DND-41 (cell line): ENCODE measurements around the gene OLA1.

Experiments used
- ATAC-seq: fragments of 200-7000 bp; cut with Tn5 transposase; 3 replicates; pipeline ENCODE4 v1.9.1; 2021; ENCODE audit warnings: low read depth; ENCODE audit not compliant: insufficient read depth
- DNase-seq: peaks from one replicate; pipeline ENCODE4 v3.0.0-alpha.2; 2020
- H2AFZ ChIP-seq: 2 replicates; pipeline ENCODE4 v1.6.0; 2012; ENCODE audit warnings: low read depth, low read length
- H3K27ac ChIP-seq: 2 replicates; pipeline ENCODE4 v1.5.1; 2012; ENCODE audit warnings: low read length, inconsistent platforms
- H3K27me3 ChIP-seq: fragments of 200-600 bp; sonication (generic); 2 replicates; pipeline ENCODE4 v1.6.0; 2012; ENCODE audit warnings: low read length, mild to moderate bottlenecking, inconsistent platforms; ENCODE audit not compliant: insufficient read depth, poor library complexity
- H3K36me3 ChIP-seq: 2 replicates; pipeline ENCODE4 v1.5.1; 2012; ENCODE audit warnings: low read length, inconsistent platforms; ENCODE audit not compliant: insufficient read depth
- H3K4me1 ChIP-seq: 2 replicates; pipeline ENCODE4 v1.5.1; 2012; ENCODE audit warnings: mild to moderate bottlenecking, low read length; ENCODE audit not compliant: insufficient read depth
- H3K4me2 ChIP-seq: 2 replicates; pipeline ENCODE4 v1.6.0; 2012; ENCODE audit warnings: mild to moderate bottlenecking, moderate library complexity, low read length, inconsistent platforms; ENCODE audit not compliant: insufficient read depth
- H3K4me3 ChIP-seq, 2 experiments: fragments of 200-600 bp in 1 of 2; shearing (Covaris generic) in 1 of 2; 2 replicates each; pipeline ENCODE4 v1.5.1; 2012 to 2016; ENCODE audit warnings: inconsistent platforms in 2 of 2, low read length in 2 of 2, mild to moderate bottlenecking in 2 of 2, low read depth in 1 of 2, moderate library complexity in 1 of 2
- H3K79me2 ChIP-seq: 2 replicates; pipeline ENCODE4 v1.6.0; 2012; ENCODE audit warnings: low read length, inconsistent platforms; ENCODE audit not compliant: insufficient read depth
- H3K9ac ChIP-seq: 2 replicates; pipeline ENCODE4 v1.6.0; 2012; ENCODE audit warnings: low read depth, mild to moderate bottlenecking, inconsistent platforms, low read length, moderate library complexity
- H3K9me3 ChIP-seq: 2 replicates; pipeline ENCODE4 v1.5.1; 2012; ENCODE audit warnings: low read length, moderate library complexity, mild to moderate bottlenecking, inconsistent platforms; ENCODE audit not compliant: insufficient read depth, severe bottlenecking
- H4K20me1 ChIP-seq: 2 replicates; pipeline ENCODE4 v1.6.0; 2012; ENCODE audit warnings: low read length; ENCODE audit not compliant: insufficient read depth
- EZH2 ChIP-seq: IDR thresholded peaks from 3 replicates; pipeline ENCODE4 v1.6.1; 2012; ENCODE audit warnings: borderline replicate concordance, low read depth, mild to moderate bottlenecking, moderate library complexity, low read length, inconsistent platforms; ENCODE audit not compliant: severe bottlenecking
- TF ChIP-seq, protein P1 (sequence below): IDR thresholded peaks from 2 replicates; pipeline ENCODE4 v1.5.1; 2012; ENCODE audit warnings: borderline replicate concordance, low read length, moderate library complexity, mild to moderate bottlenecking; ENCODE audit not compliant: poor library complexity, severe bottlenecking; ENCODE audit errors: extremely low read depth

Gene OLA1

GRCh38 chr2:174059178-174059883 is 189.0 kb downstream of the OLA1 start:
- Histone ChIP-seq H3K4me1 (no peaks in the 10 kb centered on the region), H2AFZ (no peak overlapping the region), H3K27ac (no peak overlapping the region), H3K79me2 (no peaks in the 10 kb centered on the region), H3K4me2 (no peak overlapping the region), H3K27me3 (no peaks in the 10 kb centered on the region), H4K20me1 (no peaks in the 10 kb centered on the region), H3K9ac (no peak overlapping the region), H3K36me3 (no peaks in the 10 kb centered on the region), H3K9me3 (no peaks in the 10 kb centered on the region), H3K4me3 (no peak overlapping the region)
- ATAC-seq (no peak), DNase-seq (no peak)
- no peak for TF ChIP-seq EZH2
- TF ChIP-seq, protein P1, sequence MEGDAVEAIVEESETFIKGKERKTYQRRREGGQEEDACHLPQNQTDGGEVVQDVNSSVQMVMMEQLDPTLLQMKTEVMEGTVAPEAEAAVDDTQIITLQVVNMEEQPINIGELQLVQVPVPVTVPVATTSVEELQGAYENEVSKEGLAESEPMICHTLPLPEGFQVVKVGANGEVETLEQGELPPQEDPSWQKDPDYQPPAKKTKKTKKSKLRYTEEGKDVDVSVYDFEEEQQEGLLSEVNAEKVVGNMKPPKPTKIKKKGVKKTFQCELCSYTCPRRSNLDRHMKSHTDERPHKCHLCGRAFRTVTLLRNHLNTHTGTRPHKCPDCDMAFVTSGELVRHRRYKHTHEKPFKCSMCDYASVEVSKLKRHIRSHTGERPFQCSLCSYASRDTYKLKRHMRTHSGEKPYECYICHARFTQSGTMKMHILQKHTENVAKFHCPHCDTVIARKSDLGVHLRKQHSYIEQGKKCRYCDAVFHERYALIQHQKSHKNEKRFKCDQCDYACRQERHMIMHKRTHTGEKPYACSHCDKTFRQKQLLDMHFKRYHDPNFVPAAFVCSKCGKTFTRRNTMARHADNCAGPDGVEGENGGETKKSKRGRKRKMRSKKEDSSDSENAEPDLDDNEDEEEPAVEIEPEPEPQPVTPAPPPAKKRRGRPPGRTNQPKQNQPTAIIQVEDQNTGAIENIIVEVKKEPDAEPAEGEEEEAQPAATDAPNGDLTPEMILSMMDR: no peak

DNA sequence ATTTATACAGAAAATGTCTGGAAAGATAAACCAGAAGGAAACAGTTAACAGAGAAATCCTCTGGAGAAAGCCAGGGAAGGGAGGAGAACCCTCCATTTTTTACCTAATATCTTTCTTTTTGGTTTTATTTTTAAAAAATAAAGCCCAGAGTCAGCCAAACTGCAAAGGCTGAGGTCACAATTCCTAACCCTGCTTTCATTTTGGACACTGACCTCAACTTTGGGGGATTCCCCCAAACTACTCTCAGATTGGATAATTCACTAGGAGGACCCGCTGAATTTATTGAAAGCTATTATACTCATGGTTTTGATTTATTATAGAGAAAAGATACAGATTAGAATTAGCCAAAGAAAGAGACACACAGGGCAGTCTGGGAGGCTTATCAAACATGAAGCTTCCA is 189.9 kb downstream of the OLA1 start:
- no peak overlapping the region for H3K4me2 ChIP-seq
- TF ChIP-seq, protein P1: no peak
- TF ChIP-seq EZH2: no peak
- ATAC-seq: no peak

GRCh38 chr2:174058026-174058425 is 190.3 kb downstream of the OLA1 start:
- TF ChIP-seq, protein P1: no peak
- Histone ChIP-seq H3K9me3 (no peaks in the 10 kb centered on the region), H2AFZ (no peak overlapping the region), H3K79me2 (no peaks in the 10 kb centered on the region), H3K4me2 (no peak overlapping the region), H3K4me1 (no peaks in the 10 kb centered on the region), H3K9ac (no peak overlapping the region), H3K36me3 (no peaks in the 10 kb centered on the region), H3K27ac (no peak overlapping the region), H4K20me1 (no peaks in the 10 kb centered on the region), H3K4me3 (no peak overlapping the region), H3K27me3 (no peaks in the 10 kb centered on the region)
- no peak for DNase-seq
- ATAC-seq: no peak

More for the DNA sequence above, 189.9 kb downstream of the OLA1 start:
- Histone ChIP-seq H3K4me1 (no peaks in the 10 kb centered on the region), H3K27ac (no peak overlapping the region), H3K27me3 (no peaks in the 10 kb centered on the region), H3K36me3 (no peaks in the 10 kb centered on the region), H3K9me3 (no peaks in the 10 kb centered on the region), H3K79me2 (no peaks in the 10 kb centered on the region), H4K20me1 (no peaks in the 10 kb centered on the region), H3K4me3 (no peak overlapping the region), H2AFZ (no peak overlapping the region), H3K9ac (no peak overlapping the region)
- no peak for DNase-seq

DNA sequence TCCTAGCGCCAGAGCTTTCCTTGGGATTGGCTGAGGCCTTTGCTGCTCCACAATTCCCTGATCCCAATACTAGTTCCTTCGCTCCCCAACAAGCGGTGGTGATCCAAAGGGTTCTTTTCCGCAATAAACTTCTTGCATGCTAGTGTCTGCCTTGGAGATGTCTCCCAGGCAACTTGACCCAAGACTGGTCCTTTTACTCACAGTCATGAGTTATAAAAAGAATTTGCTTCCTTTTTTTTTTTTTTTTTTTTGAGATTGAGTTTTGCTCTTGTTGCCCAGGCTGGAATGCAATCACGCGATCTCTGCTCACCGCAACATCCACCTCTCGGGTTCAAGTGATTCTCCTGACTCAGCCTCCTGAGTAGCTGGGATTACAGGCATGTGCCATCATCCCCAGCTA is 193.4 kb downstream of the OLA1 start:
- Histone ChIP-seq H3K9me3 (no peaks in the 10 kb centered on the region), H3K4me1 (no peaks in the 10 kb centered on the region), H3K27ac (no peak overlapping the region), H2AFZ (no peak overlapping the region), H3K4me3 (no peak overlapping the region), H4K20me1 (no peaks in the 10 kb centered on the region), H3K79me2 (no peaks in the 10 kb centered on the region), H3K9ac (no peak overlapping the region), H3K27me3 (no peaks in the 10 kb centered on the region), H3K36me3 (no peaks in the 10 kb centered on the region), H3K4me2 (no peak overlapping the region)
- no peak for ATAC-seq
- TF ChIP-seq, protein P1: no peak
- no peak for TF ChIP-seq EZH2
- no peak for DNase-seq
